Thyroid gland (tissue), 4 donors: ENCODE measurements around the gene EHMT1. TPM values are rescaled to one million over a fixed set of nuclear protein-coding genes. Genes with fewer than 3 reads are reported as not detected.
"Not testable (repeated sequence)": the region's sequence is repeated elsewhere in the genome, so short reads cannot be mapped to it uniquely, and the experiment has no call there.

ENCODE experiments used
- DNase-seq, 2 donors: peaks; one replicate each; pipeline ENCODE4 v3.0.0-alpha.2; 2019
- H3K27ac ChIP-seq, 3 donors: fragments of 200-600 bp; sonication (generic); 1 replicate in 2 of 3; 2 replicates in 1 of 3; pipeline ENCODE4 v1.5.1; 2016 to 2019; ENCODE audit warnings: mild to moderate bottlenecking in 1 of 3, moderate library complexity in 1 of 3
- H3K27me3 ChIP-seq: fragments of 200-600 bp; sonication (generic); one replicate; pipeline ENCODE4 v1.5.1; 2019
- H3K36me3 ChIP-seq, 2 donors: fragments of 200-600 bp; sonication (generic); one replicate each; pipeline ENCODE4 v1.5.1; 2016 to 2019
- H3K4me1 ChIP-seq, 2 donors: fragments of 200-600 bp; sonication (generic); one replicate each; pipeline ENCODE4 v1.5.1; 2017 to 2019
- H3K4me3 ChIP-seq, 3 donors: fragments of 200-600 bp; sonication (generic); replicated peaks in 1 of 3; 1 replicate in 2 of 3; 2 replicates in 1 of 3; pipeline ENCODE4 v1.5.1; 2016; ENCODE audit warnings: mild to moderate bottlenecking in 1 of 3
- H3K9me3 ChIP-seq: fragments of 200-600 bp; sonication (generic); one replicate; pipeline ENCODE4 v1.5.1; 2017
- CTCF ChIP-seq, 6 experiments: fragments of 200-600 bp in 3 of 6; fragments of 450-650 bp in 3 of 6; sonication (generic) in 3 of 6; IDR thresholded peaks; one replicate each; pipeline ENCODE4 v1.5.1; 2016 to 2019; ENCODE audit warnings: antibody characterized with exemption in 6 of 6, mild to moderate bottlenecking in 2 of 6, inconsistent platforms in 1 of 6, moderate library complexity in 1 of 6
- POLR2A ChIP-seq, 2 donors: fragments of 450-650 bp; IDR thresholded peaks; one replicate each; pipeline ENCODE4 v1.6.1; 2017; ENCODE audit warnings: antibody characterized with exemption in 2 of 2, mild to moderate bottlenecking in 2 of 2, moderate library complexity in 1 of 2
- WGBS, 2 donors: methylation state at CpG; one replicate each; pipeline ENCODE4 v1.1.5; 2017; 5-methylcytosine and 5-hydroxymethylcytosine counted together
- intact Hi-C: fragments of 100-400 bp; cut with DNase I; formaldehyde crosslinking; loops from one replicate; pipeline ENCODE4 v1.15.1; 2023
- total RNA-seq, 4 donors: library from RNA; depleted of rRNA; stranded (reverse); fragments of >200 nt; gene quantifications; one replicate each; pipeline ENCODE4 v1.2.3, GENCODE V29; 2016

The EHMT1 gene
- total RNA-seq, 4 donors from 2014 or later: 56.8 to 99.5 (median 94.4) TPM

DNA sequence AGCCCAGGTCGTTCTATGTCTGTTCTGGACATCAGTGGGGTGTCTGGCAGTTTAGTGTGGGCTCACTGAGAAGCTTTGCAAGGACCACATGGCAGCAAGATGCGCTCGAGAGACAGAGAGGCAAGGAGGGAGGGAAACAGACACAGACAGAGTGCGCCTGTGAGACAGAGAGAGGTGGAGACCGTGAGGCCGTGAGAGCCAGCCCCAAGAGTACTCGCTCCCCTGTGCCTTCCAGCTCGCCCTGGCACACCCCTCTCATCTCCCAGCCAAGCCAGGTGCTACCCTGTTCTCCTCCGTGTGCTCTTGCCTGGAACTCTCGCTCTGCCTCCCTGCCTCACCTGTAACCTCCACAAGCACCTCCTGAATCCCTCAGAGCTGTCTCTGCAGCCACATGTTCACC, 106.8 kb downstream of the EHMT1 start:
- H3K9me3 ChIP-seq: no peaks in the 10 kb centered on the region
- intact Hi-C loops: no loop called here
- WGBS, 2 donors: 93 to 97% methylated on average over 10 of the region's 10 CpGs

GRCh38 chr9:137726336-137726735, 107.5 kb downstream of the EHMT1 start:
- DNase-seq, H3K9me3 ChIP-seq, H3K4me3 ChIP-seq, intact Hi-C loops, H3K36me3 ChIP-seq, H3K27ac ChIP-seq, H3K27me3 ChIP-seq: not testable (repeated sequence)
- H3K4me1 ChIP-seq: peaks cover 45 to 54% of the 10 kb centered on the region in 2 donors
- 98% methylated on average over 11 to 14 of the region's 19 CpGs for WGBS, 2 donors

More for the DNA sequence above, 106.8 kb downstream of the EHMT1 start:
- Histone ChIP-seq H3K4me1 (peaks cover 41 to 52% of the 10 kb centered on the region in 2 donors), H3K27ac (no peak overlapping the region), H3K27me3 (no peaks in the 10 kb centered on the region), H3K36me3 (no peaks in the 10 kb centered on the region), H3K4me3 (no peak overlapping the region)
- TF ChIP-seq CTCF (IDR thresholded peaks at IDR 0.05) (no peak), POLR2A (IDR thresholded peaks at IDR 0.05) (no peak)
- DNase-seq: no peak

DNA sequence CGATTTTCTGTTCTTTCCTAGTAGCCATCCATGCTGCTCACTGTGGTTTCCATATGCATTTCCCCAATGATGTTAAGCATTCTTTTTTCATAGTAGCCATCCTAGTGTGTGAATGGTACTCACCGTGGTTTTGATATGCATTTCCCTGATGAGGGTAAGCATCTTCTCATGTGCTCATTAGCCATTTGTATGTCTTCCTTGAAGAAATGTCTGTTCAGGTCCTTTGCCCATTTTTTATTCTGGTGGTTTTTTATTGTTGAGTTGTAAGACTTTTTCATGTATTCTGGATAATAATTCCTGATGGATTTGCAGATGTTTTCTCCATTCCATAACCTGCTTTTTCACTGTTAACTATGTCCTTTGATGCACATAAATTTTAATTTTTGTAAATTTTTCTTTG, 108.0 kb downstream of the EHMT1 start:
- H3K27me3 ChIP-seq: no peaks in the 10 kb centered on the region
- peaks cover 46 to 59% of the 10 kb centered on the region in 2 donors for H3K4me1 ChIP-seq
- intact Hi-C loops: no loop called here
- H3K36me3 ChIP-seq: no peaks in the 10 kb centered on the region
- TF ChIP-seq POLR2A (IDR thresholded peaks at IDR 0.05): no peak
- no peak for TF ChIP-seq CTCF (IDR thresholded peaks at IDR 0.05)
- no peaks in the 10 kb centered on the region for H3K9me3 ChIP-seq
- DNase-seq: no peak
- whole genome bisulfite sequencing, 2 donors: 95 to 96% methylated on average over 2 of the region's 2 CpGs
- H3K4me3 ChIP-seq: no peak overlapping the region
- H3K27ac ChIP-seq: peak overlapping the region in 1 of 3 donors; percentile 76

GRCh38 chr9:137727716-137728115, 108.9 kb downstream of the EHMT1 start:
- H3K9me3 ChIP-seq: no peaks in the 10 kb centered on the region
- no peaks in the 10 kb centered on the region for H3K36me3 ChIP-seq
- no peak for TF ChIP-seq CTCF (IDR thresholded peaks at IDR 0.05)
- TF ChIP-seq POLR2A (IDR thresholded peaks at IDR 0.05): no peak
- H3K27me3 ChIP-seq: no peaks in the 10 kb centered on the region
- peak overlapping the region; percentile 16 to 91 (median 76) for H3K27ac ChIP-seq
- no peak overlapping the region for H3K4me3 ChIP-seq
- peaks cover 46 to 53% of the 10 kb centered on the region in 2 donors for H3K4me1 ChIP-seq
- DNase-seq: no peak
- intact Hi-C loops: no loop called here

DNA sequence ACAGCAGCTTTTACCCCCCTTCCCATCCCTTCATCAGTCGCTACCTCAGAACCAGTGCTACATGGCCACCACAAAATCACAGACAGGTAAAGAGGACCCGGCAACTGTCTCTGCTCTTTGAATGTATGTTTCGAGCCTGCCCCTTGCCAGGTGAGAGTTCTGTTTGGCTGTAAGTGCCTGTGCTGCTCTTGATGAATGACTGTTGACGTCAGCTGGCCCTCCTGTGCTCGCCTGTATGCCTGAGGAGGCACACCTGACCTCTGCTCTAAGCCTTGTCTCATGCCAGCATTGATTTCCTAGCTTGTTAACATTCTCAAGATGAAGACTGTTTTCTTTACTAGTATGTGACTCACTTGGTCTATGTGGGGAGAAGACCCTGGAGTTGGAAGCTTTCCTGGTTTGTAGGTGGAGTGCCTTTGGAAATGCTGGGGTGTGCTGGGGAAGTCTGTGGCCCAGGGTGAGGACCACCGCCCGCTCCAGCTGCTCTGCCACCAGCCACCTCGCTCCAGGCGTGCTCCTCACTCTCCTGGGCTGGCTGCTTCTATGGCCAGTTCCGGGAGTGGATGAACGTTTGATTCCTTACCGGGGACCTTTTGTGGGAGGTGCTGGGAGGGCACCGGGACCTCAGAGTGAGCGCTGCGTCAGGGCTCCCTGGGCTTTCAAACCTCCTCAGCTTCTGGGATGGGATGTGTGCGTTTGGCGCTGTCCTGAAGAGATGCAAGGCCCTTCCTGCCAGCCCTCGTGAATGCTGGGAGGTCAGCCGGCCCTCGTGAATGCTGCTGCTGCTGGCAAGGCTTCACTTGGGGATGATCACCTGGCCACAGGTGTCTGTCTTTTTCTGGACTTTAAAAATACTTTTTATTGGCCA, 109.9 kb downstream of the EHMT1 start:
- no peaks in the 10 kb centered on the region for H3K36me3 ChIP-seq
- intact Hi-C loops: no loop called here
- H3K9me3 ChIP-seq: no peaks in the 10 kb centered on the region
- peak; percentile 94 to 95 for DNase-seq
- no peak overlapping the region for H3K4me3 ChIP-seq
- 59 to 65% methylated on average over 10 to 13 of the region's 20 CpGs for WGBS, 2 donors
- TF ChIP-seq POLR2A (IDR thresholded peaks at IDR 0.05) (peak in 1 of 2 donors; percentile 57), CTCF (IDR thresholded peaks at IDR 0.05) (no peak)
- H3K27ac ChIP-seq: peak overlapping the region; percentile 76 to 92 (median 91)
- H3K27me3 ChIP-seq: no peaks in the 10 kb centered on the region
- H3K4me1 ChIP-seq: peaks cover 42 to 48% of the 10 kb centered on the region in 2 donors
